DND-41 (cell line): Measurements from ENCODE around the gene CASR.
A peak's percentile ranks its signal among the peaks of the same experiment; 100 is the strongest.

ENCODE experiments used
- ATAC-seq: fragments of 200-7000 bp; cut with Tn5 transposase; 3 replicates; pipeline ENCODE4 v1.9.1; 2021; ENCODE audit warnings: low read depth; ENCODE audit not compliant: insufficient read depth
- DNase-seq: peaks from one replicate; pipeline ENCODE4 v3.0.0-alpha.2; 2020
- H2AFZ ChIP-seq: 2 replicates; pipeline ENCODE4 v1.6.0; 2012; ENCODE audit warnings: low read depth, low read length
- H3K27ac ChIP-seq: 2 replicates; pipeline ENCODE4 v1.5.1; 2012; ENCODE audit warnings: low read length, inconsistent platforms
- H3K27me3 ChIP-seq: fragments of 200-600 bp; sonication (generic); 2 replicates; pipeline ENCODE4 v1.6.0; 2012; ENCODE audit warnings: low read length, mild to moderate bottlenecking, inconsistent platforms; ENCODE audit not compliant: insufficient read depth, poor library complexity
- H3K36me3 ChIP-seq: 2 replicates; pipeline ENCODE4 v1.5.1; 2012; ENCODE audit warnings: low read length, inconsistent platforms; ENCODE audit not compliant: insufficient read depth
- H3K4me1 ChIP-seq: 2 replicates; pipeline ENCODE4 v1.5.1; 2012; ENCODE audit warnings: mild to moderate bottlenecking, low read length; ENCODE audit not compliant: insufficient read depth
- H3K4me2 ChIP-seq: 2 replicates; pipeline ENCODE4 v1.6.0; 2012; ENCODE audit warnings: mild to moderate bottlenecking, moderate library complexity, low read length, inconsistent platforms; ENCODE audit not compliant: insufficient read depth
- H3K4me3 ChIP-seq, 2 experiments: fragments of 200-600 bp in 1 of 2; shearing (Covaris generic) in 1 of 2; 2 replicates each; pipeline ENCODE4 v1.5.1; 2012 to 2016; ENCODE audit warnings: inconsistent platforms in 2 of 2, low read length in 2 of 2, mild to moderate bottlenecking in 2 of 2, low read depth in 1 of 2, moderate library complexity in 1 of 2
- H3K79me2 ChIP-seq: 2 replicates; pipeline ENCODE4 v1.6.0; 2012; ENCODE audit warnings: low read length, inconsistent platforms; ENCODE audit not compliant: insufficient read depth
- H3K9ac ChIP-seq: 2 replicates; pipeline ENCODE4 v1.6.0; 2012; ENCODE audit warnings: low read depth, mild to moderate bottlenecking, inconsistent platforms, low read length, moderate library complexity
- H3K9me3 ChIP-seq: 2 replicates; pipeline ENCODE4 v1.5.1; 2012; ENCODE audit warnings: low read length, moderate library complexity, mild to moderate bottlenecking, inconsistent platforms; ENCODE audit not compliant: insufficient read depth, severe bottlenecking
- H4K20me1 ChIP-seq: 2 replicates; pipeline ENCODE4 v1.6.0; 2012; ENCODE audit warnings: low read length; ENCODE audit not compliant: insufficient read depth
- EZH2 ChIP-seq: IDR thresholded peaks from 3 replicates; pipeline ENCODE4 v1.6.1; 2012; ENCODE audit warnings: borderline replicate concordance, low read depth, mild to moderate bottlenecking, moderate library complexity, low read length, inconsistent platforms; ENCODE audit not compliant: severe bottlenecking
- TF ChIP-seq, protein P1 (sequence below): IDR thresholded peaks from 2 replicates; pipeline ENCODE4 v1.5.1; 2012; ENCODE audit warnings: borderline replicate concordance, low read length, moderate library complexity, mild to moderate bottlenecking; ENCODE audit not compliant: poor library complexity, severe bottlenecking; ENCODE audit errors: extremely low read depth

Gene CASR

DNA sequence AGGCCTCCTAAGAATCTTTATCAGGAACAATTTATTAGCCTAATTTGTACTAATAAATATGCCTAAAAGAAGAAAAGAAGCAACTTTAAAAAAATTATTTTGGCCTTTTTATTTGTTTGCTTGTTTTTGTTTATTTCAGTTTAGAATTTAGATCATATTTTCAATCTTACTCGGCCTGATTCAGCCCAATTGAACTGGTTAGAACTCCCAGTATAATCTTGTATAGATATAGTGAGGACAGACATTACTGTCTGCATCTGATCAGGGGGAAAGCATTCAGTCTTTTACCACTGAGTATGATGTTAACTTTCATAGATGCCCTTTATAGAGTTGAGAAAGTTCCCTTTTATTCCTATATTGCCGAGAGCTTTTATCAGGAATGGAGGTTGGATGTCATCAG lies 85.6 kb downstream of the CASR start:
- ATAC-seq = no peak

DNA sequence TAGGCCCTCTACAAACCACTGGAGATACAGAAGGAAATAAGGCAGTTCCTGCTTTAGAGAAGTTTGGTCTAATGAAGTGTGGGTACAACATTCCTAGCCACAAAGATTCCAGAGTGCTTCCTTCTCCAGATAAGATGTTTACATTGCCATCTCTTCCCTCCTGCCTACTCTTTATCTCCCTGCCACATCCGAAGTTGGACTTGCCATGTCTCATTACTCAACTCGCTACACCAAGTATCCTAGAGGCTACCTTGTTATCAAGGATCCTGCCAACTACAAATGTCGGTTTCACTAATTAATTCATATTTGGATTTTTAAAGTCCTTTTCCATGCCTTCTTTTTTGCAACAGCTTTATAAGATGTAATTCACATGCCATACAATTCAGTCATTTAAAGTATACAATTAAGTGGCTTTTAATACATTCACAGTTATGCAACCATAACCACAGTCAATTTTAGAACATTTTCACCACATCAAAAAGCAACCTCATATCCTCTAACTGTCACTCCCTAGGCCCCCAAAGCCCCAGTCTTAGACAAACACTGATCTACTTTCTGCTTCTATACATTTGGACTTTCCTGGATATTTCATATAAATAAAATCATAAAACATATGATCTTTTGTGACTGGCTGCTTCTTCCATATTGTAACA lies 87.9 kb downstream of the CASR start:
- H3K27me3 ChIP-seq = peaks cover 8% of the 10 kb centered on the region
- no peaks in the 10 kb centered on the region for H3K79me2 ChIP-seq
- no peaks in the 10 kb centered on the region for H3K36me3 ChIP-seq
- peak overlapping the region; percentile 32; the same call in 1 of the 2 replicates for H3K4me2 ChIP-seq
- ATAC-seq (peak; percentile 99), DNase-seq (peak; percentile 53)
- H3K9me3 ChIP-seq = no peaks in the 10 kb centered on the region
- peaks cover 19% of the 10 kb centered on the region for H3K4me1 ChIP-seq
- H2AFZ ChIP-seq = no peak overlapping the region
- H3K4me3 ChIP-seq = no peak overlapping the region
- no peak overlapping the region for H3K9ac ChIP-seq
- no peak overlapping the region; the same call in 1 of the 2 replicates for H3K27ac ChIP-seq
- TF ChIP-seq, protein P1, sequence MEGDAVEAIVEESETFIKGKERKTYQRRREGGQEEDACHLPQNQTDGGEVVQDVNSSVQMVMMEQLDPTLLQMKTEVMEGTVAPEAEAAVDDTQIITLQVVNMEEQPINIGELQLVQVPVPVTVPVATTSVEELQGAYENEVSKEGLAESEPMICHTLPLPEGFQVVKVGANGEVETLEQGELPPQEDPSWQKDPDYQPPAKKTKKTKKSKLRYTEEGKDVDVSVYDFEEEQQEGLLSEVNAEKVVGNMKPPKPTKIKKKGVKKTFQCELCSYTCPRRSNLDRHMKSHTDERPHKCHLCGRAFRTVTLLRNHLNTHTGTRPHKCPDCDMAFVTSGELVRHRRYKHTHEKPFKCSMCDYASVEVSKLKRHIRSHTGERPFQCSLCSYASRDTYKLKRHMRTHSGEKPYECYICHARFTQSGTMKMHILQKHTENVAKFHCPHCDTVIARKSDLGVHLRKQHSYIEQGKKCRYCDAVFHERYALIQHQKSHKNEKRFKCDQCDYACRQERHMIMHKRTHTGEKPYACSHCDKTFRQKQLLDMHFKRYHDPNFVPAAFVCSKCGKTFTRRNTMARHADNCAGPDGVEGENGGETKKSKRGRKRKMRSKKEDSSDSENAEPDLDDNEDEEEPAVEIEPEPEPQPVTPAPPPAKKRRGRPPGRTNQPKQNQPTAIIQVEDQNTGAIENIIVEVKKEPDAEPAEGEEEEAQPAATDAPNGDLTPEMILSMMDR = no peak
- TF ChIP-seq EZH2 = no peak
- H4K20me1 ChIP-seq = no peaks in the 10 kb centered on the region

More for the DNA sequence above, 85.6 kb downstream of the CASR start:
- H3K27me3 ChIP-seq = peaks cover 23% of the 10 kb centered on the region
- no peaks in the 10 kb centered on the region for H3K36me3 ChIP-seq
- no peak overlapping the region for H3K27ac ChIP-seq
- no peak overlapping the region for H3K4me2 ChIP-seq
- no peak for DNase-seq
- no peak overlapping the region for H2AFZ ChIP-seq
- H3K79me2 ChIP-seq = no peaks in the 10 kb centered on the region
- no peak overlapping the region for H3K4me3 ChIP-seq
- no peaks in the 10 kb centered on the region for H4K20me1 ChIP-seq
- TF ChIP-seq, protein P1 = no peak
- no peak for TF ChIP-seq EZH2
- peaks cover 19% of the 10 kb centered on the region for H3K4me1 ChIP-seq
- no peak overlapping the region for H3K9ac ChIP-seq
- H3K9me3 ChIP-seq = no peaks in the 10 kb centered on the region

DNA sequence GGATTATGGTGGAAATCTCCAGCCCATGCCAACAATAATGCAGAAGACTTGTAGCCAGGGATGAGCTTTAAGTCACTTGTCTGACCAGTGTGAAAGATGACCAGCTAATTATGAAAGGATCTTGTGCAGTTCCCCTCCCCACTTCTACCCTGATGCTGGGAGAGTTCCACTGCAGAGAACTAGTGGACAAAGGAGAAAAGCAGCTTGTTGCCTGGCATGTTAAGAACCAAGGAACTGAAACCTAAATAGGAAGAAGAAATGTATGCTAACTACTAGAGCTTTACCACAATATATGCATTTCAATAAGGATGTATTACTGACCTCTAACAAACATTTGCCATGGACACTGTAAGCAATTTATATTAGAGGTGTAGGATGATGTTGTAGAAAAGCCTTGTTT lies 89.4 kb downstream of the CASR start:
- no peak overlapping the region for H3K4me2 ChIP-seq
- H4K20me1 ChIP-seq = no peaks in the 10 kb centered on the region
- H3K9me3 ChIP-seq = no peaks in the 10 kb centered on the region
- DNase-seq = no peak
- H3K4me3 ChIP-seq = no peak overlapping the region
- ATAC-seq = no peak
- TF ChIP-seq EZH2 = no peak
- TF ChIP-seq, protein P1 = no peak
- H3K27me3 ChIP-seq = peaks cover 3% of the 10 kb centered on the region
- no peak overlapping the region for H3K9ac ChIP-seq
- H3K4me1 ChIP-seq = peaks cover 19% of the 10 kb centered on the region
- H3K79me2 ChIP-seq = no peaks in the 10 kb centered on the region
- no peak overlapping the region for H3K27ac ChIP-seq
- no peak overlapping the region for H2AFZ ChIP-seq
- no peaks in the 10 kb centered on the region for H3K36me3 ChIP-seq
